Spleen (tissue), 11 donors: ENCODE results near the gene CDK14. TPM values are rescaled to one million over a fixed set of nuclear protein-coding genes. Genes with fewer than 3 reads are reported as not detected.

ENCODE experiments used
- DNase-seq: peaks from one replicate; pipeline ENCODE4 v3.0.0-alpha.2; 2020
- H3K27ac ChIP-seq, 8 donors: fragments of 200-600 bp; sonication (generic) in 7 of 8; 1 replicate in 4 of 8; 2 replicates in 4 of 8; pipeline versions ENCODE4 v1.5.0 to v1.8.0; 2016 to 2021; ENCODE audit warnings: inconsistent platforms in 4 of 8, mild to moderate bottlenecking in 4 of 8, moderate library complexity in 1 of 8
- H3K27me3 ChIP-seq, 7 donors: fragments of 200-600 bp; sonication (generic) in 6 of 7; replicated peaks in 1 of 7; 1 replicate in 4 of 7; 2 replicates in 3 of 7; pipeline versions ENCODE4 v1.5.0 to v1.8.0; 2016 to 2021; ENCODE audit warnings: inconsistent platforms in 3 of 7, mild to moderate bottlenecking in 1 of 7
- H3K36me3 ChIP-seq, 6 donors: fragments of 200-600 bp; sonication (generic) in 5 of 6; 1 replicate in 4 of 6; 2 replicates in 2 of 6; pipeline versions ENCODE4 v1.5.0 to v1.8.0; 2016 to 2021; ENCODE audit warnings: inconsistent platforms in 2 of 6
- H3K4me1 ChIP-seq, 6 donors: fragments of 200-600 bp; sonication (generic) in 5 of 6; 1 replicate in 3 of 6; 2 replicates in 3 of 6; pipeline versions ENCODE4 v1.5.0 to v1.8.0; 2016 to 2021; ENCODE audit warnings: inconsistent platforms in 3 of 6
- H3K4me3 ChIP-seq, 8 donors: fragments of 200-600 bp; sonication (generic) in 7 of 8; 1 replicate in 4 of 8; 2 replicates in 4 of 8; pipeline versions ENCODE4 v1.5.0 to v1.8.0; 2016 to 2021; ENCODE audit warnings: inconsistent platforms in 4 of 8, mild to moderate bottlenecking in 4 of 8, moderate library complexity in 2 of 8
- H3K9me3 ChIP-seq, 8 donors: fragments of 200-600 bp; sonication (generic) in 7 of 8; 1 replicate in 4 of 8; 2 replicates in 4 of 8; pipeline versions ENCODE4 v1.5.0 to v1.8.0; 2016 to 2021; ENCODE audit warnings: inconsistent platforms in 4 of 8
- CTCF ChIP-seq, 11 experiments: fragments of 200-600 bp in 7 of 11; fragments of 450-650 bp in 4 of 11; sonication (generic) in 4 of 11; IDR thresholded peaks in 8 of 11; conservative IDR thresholded peaks in 3 of 11; 1 replicate in 7 of 11; 2 replicates in 4 of 11; pipeline versions ENCODE4 v1.4.0 to v1.8.0; 2016 to 2021; ENCODE audit warnings: antibody characterized with exemption in 11 of 11, inconsistent platforms in 4 of 11, mild to moderate bottlenecking in 1 of 11
- POLR2A ChIP-seq, 3 donors: fragments of 450-650 bp; IDR thresholded peaks; one replicate each; pipeline ENCODE4 v1.5.1; 2017; ENCODE audit warnings: antibody characterized with exemption in 3 of 3, mild to moderate bottlenecking in 1 of 3
- POLR2AphosphoS5 ChIP-seq, 3 donors: sonication (generic); formaldehyde crosslinking; IDR thresholded peaks; one replicate each; pipeline ENCODE4 v1.5.1; 2017; ENCODE audit warnings: antibody characterized with exemption in 3 of 3
- WGBS, 5 donors: extraction: QIAGEN DNeasy Blood & Tissue Kit in 3 of 5; methylation state at CpG; one replicate each; pipeline versions ENCODE4 v1.1.5 to v1.1.7; 2013 to 2018; 5-methylcytosine and 5-hydroxymethylcytosine counted together
- intact Hi-C: fragments of 100-400 bp; cut with DNase I; formaldehyde crosslinking; loops from one replicate; pipeline ENCODE4 v1.15.0; 2023; ENCODE audit warnings: low total_unique reads
- polyA plus RNA-seq, 3 donors: library from polyadenylated mRNA; stranded (reverse); fragments of 200-250 nt; gene quantifications; one replicate each; pipeline ENCODE4 v1.2.1, GENCODE V29; 2013
- total RNA-seq, 7 donors: library from RNA; depleted of rRNA in 3 of 7; stranded (reverse); fragments of >200 nt in 3 of 7; fragmentation: NEBNext Ultra II Directional in 4 of 7; extraction: Animal tissue kit (Norgen Biotek cat#: 25700) in 4 of 7; gene quantifications; one replicate each; pipeline versions ENCODE4 v1.1.0 to v1.2.1, GENCODE V29; 2016 to 2021
- donor health status: healthy with polysubstance abuse.
- donor health status: DM: no; HTN: no; CAD: no; lungs with moderate emphysema.
- donor health status: DM: no; HTN: no; CAD: no.
- donor health status: Bipolar disorder and iron deficiency.
- donor health status: healthy.
- donor health status: DM: no; HTN: no; CAD: no.
- donor health status: DM: yes; HTN: yes; CAD: no.

CDK14 gene
- total and polyA plus RNA-seq, 10 donors, result 6.6 to 109 (median 51.2) TPM

GRCh38 chr7:91043924-91044645 lies 448.0 kb downstream of the CDK14 start:
- Histone ChIP-seq H3K36me3 (peaks cover 0 to 12% (median 0%) of the 10 kb centered on the region in 6 donors), H3K9me3 (no peaks in the 10 kb centered on the region), H3K27me3 (no peaks in the 10 kb centered on the region), H3K27ac (no peak overlapping the region), H3K4me3 (no peak overlapping the region), H3K4me1 (no peaks in the 10 kb centered on the region)
- no peak for TF ChIP-seq CTCF (IDR thresholded peaks at IDR 0.05 in 8 of 11, conservative IDR thresholded peaks at IDR 0.05 in 3 of 11)
- no peak for TF ChIP-seq POLR2AphosphoS5 (IDR thresholded peaks at IDR 0.05)
- TF ChIP-seq POLR2A (IDR thresholded peaks at IDR 0.05), result no peak
- DNase-seq, result no peak
- 87 to 94% (median 91%) methylated on average over 6 of the region's 6 CpGs for WGBS, 5 donors
- intact Hi-C loops, result no loop called here

GRCh38 chr7:91045606-91046005 lies 449.5 kb downstream of the CDK14 start:
- Histone ChIP-seq H3K4me1 (peaks cover 0 to 1% (median 0%) of the 10 kb centered on the region in 6 donors), H3K27ac (no peak overlapping the region), H3K4me3 (no peak overlapping the region), H3K27me3 (no peaks in the 10 kb centered on the region), H3K36me3 (peaks cover 0 to 12% (median 0%) of the 10 kb centered on the region in 6 donors), H3K9me3 (no peaks in the 10 kb centered on the region)
- intact Hi-C loops, result no loop called here
- DNase-seq, result no peak
- WGBS, 5 donors, result 88 to 97% (median 92%) methylated on average over 1 of the region's 1 CpG
- TF ChIP-seq POLR2A (IDR thresholded peaks at IDR 0.05) (no peak), CTCF (IDR thresholded peaks at IDR 0.05 in 8 of 11, conservative IDR thresholded peaks at IDR 0.05 in 3 of 11) (no peak), POLR2AphosphoS5 (IDR thresholded peaks at IDR 0.05) (no peak)

GRCh38 chr7:91046322-91047089 lies 450.4 kb downstream of the CDK14 start:
- intact Hi-C loops, result no loop called here
- H3K27ac ChIP-seq, result no peak overlapping the region
- no peaks in the 10 kb centered on the region for H3K27me3 ChIP-seq
- H3K9me3 ChIP-seq, result no peaks in the 10 kb centered on the region
- TF ChIP-seq CTCF (IDR thresholded peaks at IDR 0.05 in 8 of 11, conservative IDR thresholded peaks at IDR 0.05 in 3 of 11) (no peak), POLR2A (IDR thresholded peaks at IDR 0.05) (no peak), POLR2AphosphoS5 (IDR thresholded peaks at IDR 0.05) (no peak)
- WGBS, 5 donors, result 83 to 92% (median 89%) methylated on average over 2 of the region's 2 CpGs
- DNase-seq, result no peak
- peaks cover 0 to 12% (median 0%) of the 10 kb centered on the region in 6 donors for H3K36me3 ChIP-seq
- H3K4me1 ChIP-seq, result peaks cover 0 to 7% (median 0%) of the 10 kb centered on the region in 6 donors
- H3K4me3 ChIP-seq, result no peak overlapping the region

GRCh38 chr7:91047636-91048035 lies 451.5 kb downstream of the CDK14 start:
- Histone ChIP-seq H3K27ac (no peak overlapping the region), H3K36me3 (peaks cover 0 to 12% (median 0%) of the 10 kb centered on the region in 6 donors), H3K27me3 (no peaks in the 10 kb centered on the region)

More at GRCh38 chr7:91047636-91048035, 451.5 kb downstream of the CDK14 start:
- 86 to 99% (median 93%) methylated on average over 2 of the region's 2 CpGs for WGBS, 5 donors
- TF ChIP-seq POLR2A (IDR thresholded peaks at IDR 0.05), result no peak
- no peaks in the 10 kb centered on the region for H3K9me3 ChIP-seq
- peaks cover 0 to 7% (median 0%) of the 10 kb centered on the region in 6 donors for H3K4me1 ChIP-seq
- no peak overlapping the region for H3K4me3 ChIP-seq
- no peak for DNase-seq
- intact Hi-C loops, result no loop called here
